Omental fat pad (tissue), 4 donors: ENCODE data around the gene DLL3. TPM values are rescaled to one million over a fixed set of nuclear protein-coding genes. Genes with fewer than 3 reads are reported as not detected.
A peak's percentile ranks its signal among the peaks of the same experiment; 100 is the strongest.

Experiments
- ATAC-seq: fragments of 150-250 bp; one replicate; pipeline ENCODE4 v1.9.1; 2016; ENCODE audit warnings: mild to moderate bottlenecking, moderate library complexity; ENCODE audit not compliant: low FRiP score
- DNase-seq: peaks from one replicate; pipeline ENCODE4 v3.0.0-alpha.2; 2019; ENCODE audit warnings: low spot score
- CTCF ChIP-seq, 3 donors: fragments of 450-650 bp; IDR thresholded peaks; one replicate each; pipeline ENCODE4 v1.5.1; 2016 to 2017; ENCODE audit warnings: antibody characterized with exemption in 3 of 3, mild to moderate bottlenecking in 3 of 3, moderate library complexity in 2 of 3
- total RNA-seq, 4 donors: library from RNA; depleted of rRNA; stranded (reverse); fragments of >200 nt; gene quantifications; one replicate each; pipeline ENCODE4 v1.1.0, GENCODE V29; 2016

The DLL3 gene
- total RNA-seq, 4 donors from 2014 or later = 0.24 TPM; not detected in 3

GRCh38 chr19:39531834-39532232 lies 33.1 kb downstream of the DLL3 start:
- DNase-seq (no peak), ATAC-seq (no peak)
- TF ChIP-seq CTCF (IDR thresholded peaks at IDR 0.05) = no peak

- ATAC-seq (peak; percentile 99), DNase-seq (peak; percentile 94)
- peak in 2 of 3 donors; percentile 90 to 93 for TF ChIP-seq CTCF (IDR thresholded peaks at IDR 0.05)
Measured at GRCh38 chr19:39532233-39533002, 33.7 kb downstream of the DLL3 start, which contains the start of gene EID2B. Gene EID2B (minus strand): TSS chr19:39532852. CDS start chr19:39532802, 50 bp downstream.

GRCh38 chr19:39533003-39533512 lies 34.3 kb downstream of the DLL3 start:
- ATAC-seq = no peak

GRCh38 chr19:39533791-39534190 lies 35.0 kb downstream of the DLL3 start:
- ATAC-seq (no peak), DNase-seq (no peak)

More at GRCh38 chr19:39533003-39533512, 34.3 kb downstream of the DLL3 start:
- DNase-seq = no peak
- TF ChIP-seq CTCF (IDR thresholded peaks at IDR 0.05) = no peak

GRCh38 chr19:39539165-39539517 lies 40.4 kb downstream of the DLL3 start:
- TF ChIP-seq CTCF (IDR thresholded peaks at IDR 0.05) = no peak
- ATAC-seq (no peak), DNase-seq (no peak)

More at GRCh38 chr19:39533791-39534190, 35.0 kb downstream of the DLL3 start:
- TF ChIP-seq CTCF (IDR thresholded peaks at IDR 0.05) = no peak

- peak; percentile 98 for ATAC-seq
- peak; percentile 88 for DNase-seq
- TF ChIP-seq CTCF (IDR thresholded peaks at IDR 0.05) = peak in 1 of 3 donors; percentile 60
Measured at GRCh38 chr19:39539518-39540332, 41.0 kb downstream of the DLL3 start, which contains the start of gene EID2. Gene EID2 (minus strand): TSS chr19:39540161. CDS start chr19:39540079, 82 bp downstream.
